Ovary (tissue), 9 donors: Measurements from ENCODE around the gene FGFRL1. TPM values are rescaled to one million over a fixed set of nuclear protein-coding genes. Genes with fewer than 3 reads are reported as not detected.
A peak's percentile ranks its signal among the peaks of the same experiment; 100 is the strongest.

Experiments
- DNase-seq, 5 donors: peaks; one replicate each; pipeline ENCODE4 v3.0.0-alpha.2; 2019 to 2020
- H3K27ac ChIP-seq, 2 donors: fragments of 200-600 bp; one replicate each; pipeline versions ENCODE4 v1.5.1 to v1.8.0; 2019 to 2022
- H3K27me3 ChIP-seq: fragments of 200-600 bp; one replicate; pipeline ENCODE4 v1.8.0; 2022
- H3K36me3 ChIP-seq: fragments of 200-600 bp; sonication (generic); one replicate; pipeline ENCODE4 v1.5.1; 2019
- H3K4me1 ChIP-seq: one replicate; pipeline ENCODE4 v1.8.1; 2013; ENCODE audit warnings: mild to moderate bottlenecking, moderate library complexity; ENCODE audit not compliant: insufficient read depth
- H3K4me3 ChIP-seq: fragments of 200-600 bp; sonication (generic); one replicate; pipeline ENCODE4 v1.5.1; 2017
- H3K9me3 ChIP-seq, 2 donors: fragments of 200-600 bp in 1 of 2; sonication (generic) in 1 of 2; one replicate each; pipeline versions ENCODE4 v1.5.1 to v1.8.1; 2013 to 2019; ENCODE audit warnings: mild to moderate bottlenecking in 1 of 2, moderate library complexity in 1 of 2
- EP300 ChIP-seq: sonication (generic); formaldehyde crosslinking; IDR thresholded peaks from one replicate; pipeline ENCODE4 v1.6.1; 2017; ENCODE audit warnings: antibody characterized with exemption
- POLR2A ChIP-seq: fragments of 450-650 bp; IDR thresholded peaks from one replicate; pipeline ENCODE4 v1.6.1; 2017; ENCODE audit warnings: antibody characterized with exemption, mild to moderate bottlenecking, moderate library complexity
- WGBS, 3 donors: extraction: QIAGEN DNeasy Blood & Tissue Kit in 1 of 3; methylation state at CpG; one replicate each; pipeline versions ENCODE4 v1.1.5 to v1.1.7; 2013 to 2017; 5-methylcytosine and 5-hydroxymethylcytosine counted together
- intact Hi-C, 4 donors: fragments of 100-400 bp; cut with DNase I; formaldehyde crosslinking; loops; one replicate each; pipeline versions ENCODE4 v1.11.0 to v1.15.1; 2022 to 2023
- polyA plus RNA-seq, 2 donors: library from polyadenylated mRNA; stranded (reverse); fragments of 200-250 nt in 1 of 2; fragments of 350-450 nt in 1 of 2; fragmentation: Illumina TruSeq in 1 of 2; extraction: RNeasy Lipid Tissue Mini Kit (QIAGEN cat#74804) in 1 of 2; gene quantifications; one replicate each; pipeline ENCODE4 v1.2.3, GENCODE V29; 2013 to 2014
- total RNA-seq, 7 donors: library from RNA; depleted of rRNA in 2 of 7; stranded (reverse); fragments of >200 nt in 2 of 7; fragmentation: NEBNext Ultra II Directional in 3 of 7; extraction: Animal tissue kit (Norgen Biotek cat#: 25700) in 3 of 7; gene quantifications; one replicate each; pipeline versions ENCODE4 v1.1.0 to v1.2.4, GENCODE V29; 2016 to 2023
- TF ChIP-seq, protein P1 (sequence below), 3 donors: fragments of 450-650 bp in 2 of 3; fragments of 200-600 bp in 1 of 3; IDR thresholded peaks; one replicate each; pipeline versions ENCODE4 v1.5.1 to v1.8.0; 2016 to 2022; ENCODE audit warnings: antibody characterized with exemption in 3 of 3, mild to moderate bottlenecking in 1 of 3
- donor health status: DM: no; HTN: no; CAD: no; lungs with moderate emphysema.
- donor health status: DM: no; HTN: no; CAD: no.
- donor health status: Bipolar disorder and iron deficiency.
- donor health status: DM: yes; HTN: yes; CAD: no.
- donor health status: DM: no; HTN: no; CAD: no.
- donor health status: DM: yes; HTN: yes; CAD: no.

The FGFRL1 gene
- total and polyA plus RNA-seq, 9 donors: 23.4 to 59.1 (median 38.7) TPM

DNA sequence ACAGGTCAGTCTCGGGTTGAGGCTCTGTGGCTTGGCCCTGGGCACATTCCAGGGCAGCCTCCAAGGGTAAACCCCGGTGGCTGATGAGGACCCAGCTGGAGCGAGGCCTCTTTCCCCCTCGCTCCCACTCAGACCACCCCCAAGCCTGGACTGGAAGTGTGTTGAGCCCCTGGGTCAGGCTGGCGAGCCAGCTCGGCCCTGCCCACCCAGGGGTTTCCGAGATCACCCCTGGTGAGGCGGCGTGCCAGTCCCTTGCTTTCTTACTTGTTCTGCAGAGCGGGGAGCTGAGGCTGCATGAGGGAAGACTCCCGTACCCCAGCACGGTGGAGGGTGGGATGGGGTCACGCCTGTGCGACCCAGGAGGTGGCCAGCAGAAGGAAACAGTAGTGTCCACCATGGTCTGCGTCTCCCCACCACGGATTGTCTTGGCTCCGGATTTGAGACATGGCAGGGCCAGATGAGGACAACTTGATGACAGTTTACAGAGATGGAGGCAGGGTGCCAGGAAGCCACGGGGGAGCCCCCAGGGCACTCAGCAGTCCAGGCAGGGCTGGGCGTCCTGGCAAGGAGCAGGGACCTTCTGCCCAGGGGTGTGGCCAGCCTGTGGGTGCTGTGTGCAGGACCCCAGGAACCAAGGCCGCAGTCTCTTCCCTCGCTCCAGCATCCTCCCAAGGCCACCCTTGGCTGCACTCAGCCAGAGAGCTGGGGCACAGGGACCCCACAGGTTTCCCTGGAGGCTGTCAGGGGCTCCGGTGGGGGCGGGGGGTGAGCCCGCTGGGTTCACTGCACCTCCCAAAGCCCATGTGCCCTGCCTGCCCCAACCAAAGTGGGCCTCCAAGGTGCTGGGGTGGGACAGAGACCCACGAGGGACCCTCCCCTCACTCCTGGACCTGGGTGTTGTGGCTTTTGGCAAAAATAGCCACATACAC, 6.6 kb upstream of the FGFRL1 start:
- no peaks in the 10 kb centered on the region for H3K36me3 ChIP-seq
- no peak overlapping the region for H3K4me3 ChIP-seq
- 72 to 85% (median 78%) methylated on average over 24 to 25 of the region's 25 CpGs for WGBS, 3 donors
- H3K4me1 ChIP-seq: peaks cover 10% of the 10 kb centered on the region
- intact Hi-C loops: loop anchor here in 1 of 4 donors (5.0 kb wide), 1 partner anchor 347 kb away; no protein-coding TSS in a partner anchor
- peaks cover 16% of the 10 kb centered on the region for H3K27me3 ChIP-seq
- DNase-seq: no peak
- TF ChIP-seq EP300 (no peak), POLR2A (no peak)
- TF ChIP-seq, protein P1, sequence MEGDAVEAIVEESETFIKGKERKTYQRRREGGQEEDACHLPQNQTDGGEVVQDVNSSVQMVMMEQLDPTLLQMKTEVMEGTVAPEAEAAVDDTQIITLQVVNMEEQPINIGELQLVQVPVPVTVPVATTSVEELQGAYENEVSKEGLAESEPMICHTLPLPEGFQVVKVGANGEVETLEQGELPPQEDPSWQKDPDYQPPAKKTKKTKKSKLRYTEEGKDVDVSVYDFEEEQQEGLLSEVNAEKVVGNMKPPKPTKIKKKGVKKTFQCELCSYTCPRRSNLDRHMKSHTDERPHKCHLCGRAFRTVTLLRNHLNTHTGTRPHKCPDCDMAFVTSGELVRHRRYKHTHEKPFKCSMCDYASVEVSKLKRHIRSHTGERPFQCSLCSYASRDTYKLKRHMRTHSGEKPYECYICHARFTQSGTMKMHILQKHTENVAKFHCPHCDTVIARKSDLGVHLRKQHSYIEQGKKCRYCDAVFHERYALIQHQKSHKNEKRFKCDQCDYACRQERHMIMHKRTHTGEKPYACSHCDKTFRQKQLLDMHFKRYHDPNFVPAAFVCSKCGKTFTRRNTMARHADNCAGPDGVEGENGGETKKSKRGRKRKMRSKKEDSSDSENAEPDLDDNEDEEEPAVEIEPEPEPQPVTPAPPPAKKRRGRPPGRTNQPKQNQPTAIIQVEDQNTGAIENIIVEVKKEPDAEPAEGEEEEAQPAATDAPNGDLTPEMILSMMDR (IDR thresholded peaks at IDR 0.05): no peak
- no peak overlapping the region for H3K27ac ChIP-seq
- H3K9me3 ChIP-seq: no peaks in the 10 kb centered on the region

- TF ChIP-seq, protein P1 (IDR thresholded peaks at IDR 0.05): no peak
- TF ChIP-seq EP300 (no peak), POLR2A (no peak)
- intact Hi-C loops: loop anchor here in 1 of 4 donors (5.0 kb wide), 1 partner anchor 345 kb away; no protein-coding TSS in a partner anchor
- Histone ChIP-seq H3K4me1 (peaks cover 10% of the 10 kb centered on the region), H3K27me3 (peaks cover 14% of the 10 kb centered on the region), H3K4me3 (no peak overlapping the region), H3K36me3 (no peaks in the 10 kb centered on the region), H3K9me3 (no peaks in the 10 kb centered on the region), H3K27ac (no peak overlapping the region)
- 84 to 89% (median 88%) methylated on average over 5 of the region's 5 CpGs for WGBS, 3 donors
- DNase-seq: no peak
Observed at GRCh38 chr4:1006856-1007255, 4.6 kb upstream of the FGFRL1 start.

DNA sequence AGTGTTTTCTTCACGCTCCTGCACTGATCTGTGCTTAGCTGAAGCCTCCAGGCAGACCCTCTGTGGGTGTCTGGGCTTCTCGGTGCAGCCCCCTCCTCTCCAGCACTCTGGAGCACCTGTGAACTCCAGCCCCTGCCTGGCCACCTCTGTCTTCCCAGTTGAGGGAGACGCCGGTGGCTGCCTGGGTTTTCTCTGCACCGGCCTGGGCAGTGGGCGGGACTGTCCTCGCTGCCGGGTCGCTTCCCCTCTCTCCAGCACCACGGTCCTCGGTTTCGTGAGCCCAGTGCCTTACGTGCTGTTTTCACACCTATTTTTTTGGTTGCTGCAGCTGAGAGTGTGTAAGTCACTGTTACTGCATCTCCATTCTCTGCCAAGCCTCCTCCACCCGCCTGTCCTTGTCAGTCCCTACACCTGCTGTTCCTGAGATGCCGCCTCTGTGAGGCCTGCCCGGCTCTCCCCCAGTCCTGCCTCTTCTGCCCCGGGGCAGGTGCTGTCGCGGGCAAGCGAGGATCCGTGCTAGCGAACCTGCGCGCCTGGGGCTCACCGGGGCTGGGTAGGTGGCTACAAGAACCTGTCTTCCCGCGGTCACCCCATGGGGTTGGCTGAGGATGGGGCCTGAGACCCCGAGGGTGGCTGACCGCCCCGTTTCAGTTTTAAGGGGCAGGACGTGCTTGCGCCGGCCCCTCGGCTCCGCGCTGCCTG, 2.4 kb upstream of the FGFRL1 start:
- DNase-seq: peak in 2 of 5 donors; percentile 73 to 75

More for the DNA sequence above, 2.4 kb upstream of the FGFRL1 start:
- Histone ChIP-seq H3K4me3 (peak overlapping the region; percentile 58), H3K27me3 (peaks cover 1% of the 10 kb centered on the region), H3K27ac (peak overlapping the region in 1 of 2 donors; percentile 11), H3K4me1 (peaks cover 14% of the 10 kb centered on the region), H3K9me3 (no peaks in the 10 kb centered on the region), H3K36me3 (no peaks in the 10 kb centered on the region)
- WGBS, 3 donors: 2 to 3% (median 2%) methylated on average over 24 to 36 of the region's 36 CpGs
- TF ChIP-seq EP300 (no peak), POLR2A (no peak)
- TF ChIP-seq, protein P1 (IDR thresholded peaks at IDR 0.05): no peak
- intact Hi-C loops: loop anchor here in 1 of 4 donors (5.0 kb wide), 1 partner anchor 343 kb away; no protein-coding TSS in a partner anchor
